SK-N-SH treated with all-trans-retinoic acid at 6 μM for 48 hours (cell line): ENCODE results near the gene PLSCR4.

Experiments
- ATAC-seq: fragments of 200-7000 bp; cut with Tn5 transposase; 3 replicates; pipeline ENCODE4 v1.9.1; 2020; ENCODE audit warnings: mild to moderate bottlenecking, moderate library complexity
- ARNTL ChIP-seq: fragments of 450-650 bp; formaldehyde crosslinking; IDR thresholded peaks from 2 replicates; pipeline ENCODE4 v1.5.0; 2020; ENCODE audit warnings: low read depth, mild to moderate bottlenecking, moderate library complexity, borderline replicate concordance
- BACH2 ChIP-seq: fragments of 250-450 bp; sonication (Bioruptor Pico); IDR thresholded peaks from 2 replicates; pipeline ENCODE4 v1.9.0; 2021; ENCODE audit warnings: mild to moderate bottlenecking, borderline replicate concordance
- CSDC2 ChIP-seq: fragments of 250-450 bp; sonication (Bioruptor Pico); IDR thresholded peaks from 2 replicates; pipeline ENCODE4 v1.5.0; 2020; ENCODE audit warnings: mild to moderate bottlenecking, moderate library complexity
- ESRRG ChIP-seq: fragments of 250-450 bp; sonication (Bioruptor Pico); IDR thresholded peaks from 2 replicates; pipeline ENCODE4 v1.6.1; 2021; ENCODE audit warnings: mild to moderate bottlenecking
- GLIS3 ChIP-seq: fragments of 250-450 bp; sonication (Bioruptor Pico); IDR thresholded peaks from 2 replicates; pipeline ENCODE4 v1.5.0; 2020; ENCODE audit warnings: mild to moderate bottlenecking, moderate library complexity
- ISL1 ChIP-seq: fragments of 250-450 bp; sonication (Bioruptor Pico); IDR thresholded peaks from 2 replicates; pipeline ENCODE4 v2.1.2; 2022; ENCODE audit warnings: mild to moderate bottlenecking, moderate library complexity
- OSR1 ChIP-seq: fragments of 250-450 bp; sonication (Bioruptor Pico); IDR thresholded peaks from 2 replicates; pipeline ENCODE4 v1.8.0; 2022; ENCODE audit warnings: moderate library complexity, mild to moderate bottlenecking, inconsistent platforms
- PPARA ChIP-seq: fragments of 250-450 bp; sonication (Bioruptor Pico); IDR thresholded peaks from 2 replicates; pipeline ENCODE4 v1.5.0; 2020; ENCODE audit warnings: mild to moderate bottlenecking, borderline replicate concordance
- RARB ChIP-seq: fragments of 250-450 bp; sonication (Bioruptor Pico); IDR thresholded peaks from 2 replicates; pipeline ENCODE4 v1.8.0; 2021; ENCODE audit warnings: mild to moderate bottlenecking, moderate library complexity
- SNAI2 ChIP-seq: fragments of 250-450 bp; sonication (Bioruptor Pico); IDR thresholded peaks from 2 replicates; pipeline ENCODE4 v1.5.0; 2020; ENCODE audit warnings: mild to moderate bottlenecking, moderate library complexity
- TCF4 ChIP-seq: fragments of 250-450 bp; sonication (Bioruptor Pico); IDR thresholded peaks from 2 replicates; pipeline ENCODE4 v1.8.0; 2021; ENCODE audit warnings: mild to moderate bottlenecking, moderate library complexity, borderline replicate concordance
- TOX ChIP-seq: fragments of 250-450 bp; sonication (Bioruptor Pico); IDR thresholded peaks from 2 replicates; pipeline ENCODE4 v1.8.0; 2021; ENCODE audit warnings: mild to moderate bottlenecking, moderate library complexity, borderline replicate concordance
- ZC3H10 ChIP-seq: fragments of 250-450 bp; sonication (Bioruptor Pico); IDR thresholded peaks from 2 replicates; pipeline ENCODE4 v1.5.1; 2021; ENCODE audit warnings: mild to moderate bottlenecking, moderate library complexity
- ZFP3 ChIP-seq: fragments of 250-450 bp; sonication (Bioruptor Pico); IDR thresholded peaks from 2 replicates; pipeline ENCODE4 v1.5.0; 2020; ENCODE audit warnings: mild to moderate bottlenecking, moderate library complexity
- ZFP30 ChIP-seq: fragments of 450-650 bp; formaldehyde crosslinking; IDR thresholded peaks from 2 replicates; pipeline ENCODE4 v1.5.0; 2022; ENCODE audit warnings: mild to moderate bottlenecking, moderate library complexity
- ZNF8 ChIP-seq: fragments of 450-650 bp; formaldehyde crosslinking; IDR thresholded peaks from 2 replicates; pipeline ENCODE4 v1.5.0; 2020; ENCODE audit warnings: mild to moderate bottlenecking, moderate library complexity
- TF ChIP-seq, protein P1 (sequence below): fragments of 250-450 bp; sonication (Bioruptor Pico); IDR thresholded peaks from 2 replicates; pipeline ENCODE4 v1.5.0; 2020; ENCODE audit warnings: mild to moderate bottlenecking, moderate library complexity
- TF ChIP-seq, protein P2 (sequence below): fragments of 250-450 bp; sonication (Bioruptor Pico); IDR thresholded peaks from 2 replicates; pipeline ENCODE4 v1.5.1; 2020; ENCODE audit warnings: low read depth, mild to moderate bottlenecking, moderate library complexity
- TF ChIP-seq, protein P3 (sequence below): fragments of 250-450 bp; sonication (Bioruptor Pico); IDR thresholded peaks from 2 replicates; pipeline ENCODE4 v1.5.1; 2021; ENCODE audit warnings: mild to moderate bottlenecking, moderate library complexity
- TF ChIP-seq, protein P4 (sequence below): fragments of 250-450 bp; sonication (Bioruptor Pico); IDR thresholded peaks from 2 replicates; pipeline ENCODE4 v1.8.0; 2020; ENCODE audit warnings: mild to moderate bottlenecking, moderate library complexity, borderline replicate concordance

The PLSCR4 gene

DNA sequence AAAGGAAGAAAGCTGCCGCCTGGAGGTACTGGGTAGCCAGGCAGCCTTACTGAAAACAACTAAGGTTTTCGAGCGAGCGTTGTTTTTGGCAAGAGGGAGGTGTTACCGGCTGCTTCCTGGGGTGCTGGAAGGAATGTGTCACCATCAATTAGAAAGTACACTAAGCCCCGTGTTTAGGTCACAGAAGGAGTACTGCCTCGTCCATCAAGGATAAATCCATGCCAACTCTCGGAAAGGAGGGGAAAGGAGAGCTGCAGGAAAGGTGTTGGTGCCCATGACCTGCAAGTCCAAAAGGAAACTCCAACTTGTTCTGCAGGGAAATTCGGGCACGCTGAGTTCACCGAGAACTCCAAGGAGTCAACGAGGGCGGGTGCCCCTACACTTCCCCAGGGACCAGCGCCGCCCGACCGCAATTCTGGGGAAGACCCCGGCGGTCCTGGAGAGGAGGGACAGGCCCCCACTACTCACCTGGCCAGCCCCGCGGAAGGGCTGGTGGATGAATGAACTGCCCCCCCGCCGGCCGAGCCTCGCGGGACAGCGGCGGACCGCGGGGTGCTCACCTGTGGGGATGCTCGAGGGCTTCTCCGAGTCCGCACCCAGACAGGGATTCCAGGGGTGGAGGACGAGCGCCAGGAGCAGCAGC is 90.5 kb downstream of the PLSCR4 start:
- peak; percentile 63 for ATAC-seq
- TF ChIP-seq ZNF8 (CRISPR knock-in tag) = no peak
- TF ChIP-seq ZFP30 (CRISPR knock-in tag) = no peak
- TF ChIP-seq ZC3H10 = no peak
- TF ChIP-seq ARNTL (CRISPR knock-in tag) = no peak
- TF ChIP-seq RARB (CRISPR knock-in tag) = no peak
- TF ChIP-seq GLIS3 (CRISPR knock-in tag) = no peak
- TF ChIP-seq, protein P1, sequence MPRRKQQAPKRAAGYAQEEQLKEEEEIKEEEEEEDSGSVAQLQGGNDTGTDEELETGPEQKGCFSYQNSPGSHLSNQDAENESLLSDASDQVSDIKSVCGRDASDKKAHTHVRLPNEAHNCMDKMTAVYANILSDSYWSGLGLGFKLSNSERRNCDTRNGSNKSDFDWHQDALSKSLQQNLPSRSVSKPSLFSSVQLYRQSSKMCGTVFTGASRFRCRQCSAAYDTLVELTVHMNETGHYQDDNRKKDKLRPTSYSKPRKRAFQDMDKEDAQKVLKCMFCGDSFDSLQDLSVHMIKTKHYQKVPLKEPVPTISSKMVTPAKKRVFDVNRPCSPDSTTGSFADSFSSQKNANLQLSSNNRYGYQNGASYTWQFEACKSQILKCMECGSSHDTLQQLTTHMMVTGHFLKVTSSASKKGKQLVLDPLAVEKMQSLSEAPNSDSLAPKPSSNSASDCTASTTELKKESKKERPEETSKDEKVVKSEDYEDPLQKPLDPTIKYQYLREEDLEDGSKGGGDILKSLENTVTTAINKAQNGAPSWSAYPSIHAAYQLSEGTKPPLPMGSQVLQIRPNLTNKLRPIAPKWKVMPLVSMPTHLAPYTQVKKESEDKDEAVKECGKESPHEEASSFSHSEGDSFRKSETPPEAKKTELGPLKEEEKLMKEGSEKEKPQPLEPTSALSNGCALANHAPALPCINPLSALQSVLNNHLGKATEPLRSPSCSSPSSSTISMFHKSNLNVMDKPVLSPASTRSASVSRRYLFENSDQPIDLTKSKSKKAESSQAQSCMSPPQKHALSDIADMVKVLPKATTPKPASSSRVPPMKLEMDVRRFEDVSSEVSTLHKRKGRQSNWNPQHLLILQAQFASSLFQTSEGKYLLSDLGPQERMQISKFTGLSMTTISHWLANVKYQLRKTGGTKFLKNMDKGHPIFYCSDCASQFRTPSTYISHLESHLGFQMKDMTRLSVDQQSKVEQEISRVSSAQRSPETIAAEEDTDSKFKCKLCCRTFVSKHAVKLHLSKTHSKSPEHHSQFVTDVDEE = no peak
- TF ChIP-seq, protein P2, sequence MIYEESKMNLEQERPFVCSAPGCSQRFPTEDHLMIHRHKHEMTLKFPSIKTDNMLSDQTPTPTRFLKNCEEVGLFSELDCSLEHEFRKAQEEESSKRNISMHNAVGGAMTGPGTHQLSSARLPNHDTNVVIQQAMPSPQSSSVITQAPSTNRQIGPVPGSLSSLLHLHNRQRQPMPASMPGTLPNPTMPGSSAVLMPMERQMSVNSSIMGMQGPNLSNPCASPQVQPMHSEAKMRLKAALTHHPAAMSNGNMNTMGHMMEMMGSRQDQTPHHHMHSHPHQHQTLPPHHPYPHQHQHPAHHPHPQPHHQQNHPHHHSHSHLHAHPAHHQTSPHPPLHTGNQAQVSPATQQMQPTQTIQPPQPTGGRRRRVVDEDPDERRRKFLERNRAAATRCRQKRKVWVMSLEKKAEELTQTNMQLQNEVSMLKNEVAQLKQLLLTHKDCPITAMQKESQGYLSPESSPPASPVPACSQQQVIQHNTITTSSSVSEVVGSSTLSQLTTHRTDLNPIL (CRISPR knock-in tag) = no peak

DNA sequence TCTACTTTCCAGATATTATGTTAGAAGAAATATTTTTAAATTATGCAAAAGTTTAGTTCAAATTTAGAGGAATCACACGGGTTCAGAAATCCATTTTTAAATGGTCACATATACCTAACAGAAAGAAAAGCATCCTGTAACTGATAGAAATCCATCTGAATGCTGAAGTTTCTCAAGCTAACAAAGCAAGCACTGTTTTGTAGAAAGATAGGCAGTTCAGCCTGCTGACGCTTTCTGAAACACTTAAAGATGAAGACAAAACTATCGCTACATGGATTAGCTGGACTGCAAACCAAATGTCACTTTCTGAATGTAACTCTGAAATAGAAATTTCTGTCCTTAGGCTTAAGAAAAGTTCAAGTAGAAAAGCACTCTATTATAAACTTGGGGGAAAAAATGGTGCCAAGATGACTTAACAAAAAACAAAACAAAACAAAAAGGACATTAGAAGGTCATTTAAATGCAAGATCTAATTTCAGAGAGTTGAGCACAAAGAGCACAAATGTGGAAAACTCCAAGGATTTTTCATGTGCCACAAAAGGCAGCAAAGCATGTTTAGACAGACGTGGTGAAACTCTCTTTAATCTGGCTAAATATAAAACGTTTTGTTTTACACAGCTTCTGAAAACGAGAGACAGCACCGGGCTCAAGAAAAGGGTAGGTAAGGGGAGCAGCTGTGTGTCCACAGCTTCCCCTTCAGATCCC is 91.1 kb downstream of the PLSCR4 start:
- TF ChIP-seq, protein P3, sequence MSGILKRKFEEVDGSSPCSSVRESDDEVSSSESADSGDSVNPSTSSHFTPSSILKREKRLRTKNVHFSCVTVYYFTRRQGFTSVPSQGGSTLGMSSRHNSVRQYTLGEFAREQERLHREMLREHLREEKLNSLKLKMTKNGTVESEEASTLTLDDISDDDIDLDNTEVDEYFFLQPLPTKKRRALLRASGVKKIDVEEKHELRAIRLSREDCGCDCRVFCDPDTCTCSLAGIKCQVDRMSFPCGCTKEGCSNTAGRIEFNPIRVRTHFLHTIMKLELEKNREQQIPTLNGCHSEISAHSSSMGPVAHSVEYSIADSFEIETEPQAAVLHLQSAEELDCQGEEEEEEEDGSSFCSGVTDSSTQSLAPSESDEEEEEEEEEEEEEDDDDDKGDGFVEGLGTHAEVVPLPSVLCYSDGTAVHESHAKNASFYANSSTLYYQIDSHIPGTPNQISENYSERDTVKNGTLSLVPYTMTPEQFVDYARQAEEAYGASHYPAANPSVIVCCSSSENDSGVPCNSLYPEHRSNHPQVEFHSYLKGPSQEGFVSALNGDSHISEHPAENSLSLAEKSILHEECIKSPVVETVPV (CRISPR knock-in tag) = no peak
- TF ChIP-seq CSDC2 = no peak
- no peak for TF ChIP-seq ISL1 (CRISPR knock-in tag)
- TF ChIP-seq PPARA (CRISPR knock-in tag) = no peak
- no peak for TF ChIP-seq GLIS3 (CRISPR knock-in tag)
- TF ChIP-seq, protein P4, sequence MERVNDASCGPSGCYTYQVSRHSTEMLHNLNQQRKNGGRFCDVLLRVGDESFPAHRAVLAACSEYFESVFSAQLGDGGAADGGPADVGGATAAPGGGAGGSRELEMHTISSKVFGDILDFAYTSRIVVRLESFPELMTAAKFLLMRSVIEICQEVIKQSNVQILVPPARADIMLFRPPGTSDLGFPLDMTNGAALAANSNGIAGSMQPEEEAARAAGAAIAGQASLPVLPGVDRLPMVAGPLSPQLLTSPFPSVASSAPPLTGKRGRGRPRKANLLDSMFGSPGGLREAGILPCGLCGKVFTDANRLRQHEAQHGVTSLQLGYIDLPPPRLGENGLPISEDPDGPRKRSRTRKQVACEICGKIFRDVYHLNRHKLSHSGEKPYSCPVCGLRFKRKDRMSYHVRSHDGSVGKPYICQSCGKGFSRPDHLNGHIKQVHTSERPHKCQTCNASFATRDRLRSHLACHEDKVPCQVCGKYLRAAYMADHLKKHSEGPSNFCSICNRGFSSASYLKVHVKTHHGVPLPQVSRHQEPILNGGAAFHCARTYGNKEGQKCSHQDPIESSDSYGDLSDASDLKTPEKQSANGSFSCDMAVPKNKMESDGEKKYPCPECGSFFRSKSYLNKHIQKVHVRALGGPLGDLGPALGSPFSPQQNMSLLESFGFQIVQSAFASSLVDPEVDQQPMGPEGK (CRISPR knock-in tag) = no peak
- no peak for TF ChIP-seq ZFP3 (CRISPR knock-in tag)
- TF ChIP-seq, all 23 proteins: peak for 0
- ATAC-seq = no peak

DNA sequence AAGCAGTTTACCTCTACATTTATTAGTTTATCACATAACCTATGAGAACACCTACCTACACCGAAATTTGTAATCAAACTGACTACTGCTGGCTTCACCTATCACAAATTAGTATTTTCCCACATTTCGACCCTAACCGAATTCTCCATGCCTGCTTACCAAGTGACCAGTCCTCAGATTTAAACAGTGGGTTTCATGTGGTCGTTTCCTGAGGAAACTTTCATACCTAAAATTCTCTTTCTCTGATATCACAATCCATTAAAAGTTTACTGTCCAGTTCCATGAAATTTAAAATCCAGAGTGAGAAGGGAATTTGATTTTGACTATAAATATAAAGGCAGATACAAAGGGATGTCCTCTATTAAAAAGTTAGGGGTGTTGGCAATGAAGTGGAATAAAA is 91.9 kb downstream of the PLSCR4 start:
- ATAC-seq = no peak
- TF ChIP-seq GLIS3 (CRISPR knock-in tag) = no peak
- no peak for TF ChIP-seq PPARA (CRISPR knock-in tag)
- no peak for TF ChIP-seq TOX (CRISPR knock-in tag)
- TF ChIP-seq TCF4 = no peak
- TF ChIP-seq, protein P4 (CRISPR knock-in tag) = no peak
- no peak for TF ChIP-seq BACH2 (CRISPR knock-in tag)
- no peak for TF ChIP-seq ZFP30 (CRISPR knock-in tag)
- TF ChIP-seq RARB (CRISPR knock-in tag) = no peak
- TF ChIP-seq OSR1 (CRISPR knock-in tag) = no peak
- TF ChIP-seq ZFP3 (CRISPR knock-in tag) = no peak
- TF ChIP-seq, protein P3 (CRISPR knock-in tag) = no peak
- TF ChIP-seq, protein P1 = no peak
- TF ChIP-seq ISL1 (CRISPR knock-in tag) = no peak
- no peak for TF ChIP-seq SNAI2 (CRISPR knock-in tag)
- TF ChIP-seq ESRRG (CRISPR knock-in tag) = no peak
